GM21717 (cell line): ENCODE measurements around the gene FKBP3.

Experiments
- ATAC-seq: cut with Tn5 transposase; IDR thresholded peaks from one replicate; pipeline ENCODE4 v1.9.1; 2021; ENCODE audit warnings: mild to moderate bottlenecking, moderate library complexity; ENCODE audit not compliant: unreplicated experiment

Gene FKBP3

GRCh38 chr14:45065956-45066355, 68.3 kb downstream of the FKBP3 start:
- no peak for ATAC-seq
